ENCODE results near the gene GLT8D2. TPM values are rescaled to one million over a fixed set of nuclear protein-coding genes. Genes with fewer than 3 reads are reported as not detected.

The GLT8D2 gene, protein sequence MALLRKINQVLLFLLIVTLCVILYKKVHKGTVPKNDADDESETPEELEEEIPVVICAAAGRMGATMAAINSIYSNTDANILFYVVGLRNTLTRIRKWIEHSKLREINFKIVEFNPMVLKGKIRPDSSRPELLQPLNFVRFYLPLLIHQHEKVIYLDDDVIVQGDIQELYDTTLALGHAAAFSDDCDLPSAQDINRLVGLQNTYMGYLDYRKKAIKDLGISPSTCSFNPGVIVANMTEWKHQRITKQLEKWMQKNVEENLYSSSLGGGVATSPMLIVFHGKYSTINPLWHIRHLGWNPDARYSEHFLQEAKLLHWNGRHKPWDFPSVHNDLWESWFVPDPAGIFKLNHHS
- total RNA-seq (under 1 TPM in 4 of 7 donors, not detected in 3; 0.20 to 0.79 (median 0.50) TPM), polyA plus RNA-seq (1 to 10 TPM in 2 of 3 donors, under 1 TPM in 1; 0.67 to 1.2 (median 1.1) TPM)
- long read RNA-seq, donor 1: 0 reads
- long read RNA-seq, donor 2: 0 reads

DNA sequence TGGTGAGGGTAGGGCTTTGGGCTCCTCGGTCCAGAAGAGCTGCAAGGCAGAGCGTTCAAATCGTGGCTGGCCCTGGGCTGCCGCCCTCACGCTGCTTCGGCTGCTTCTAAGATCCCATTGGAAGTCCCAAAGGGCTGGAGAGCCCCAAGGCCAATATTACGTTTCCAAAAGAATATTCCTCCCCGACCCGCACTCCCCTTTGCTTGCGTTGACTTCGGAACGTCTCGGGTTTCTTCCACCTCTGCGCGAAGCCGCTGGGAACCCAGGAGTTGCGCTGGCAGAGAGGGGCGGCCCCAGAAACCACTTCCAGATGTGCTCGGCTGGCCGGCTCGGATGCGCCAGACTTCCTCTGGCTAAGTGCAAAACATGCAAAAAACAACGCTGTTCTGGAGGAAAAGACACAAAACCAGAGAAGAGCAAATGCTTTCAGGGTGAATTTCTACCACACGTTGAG is at the start of gene GLT8D2:
TSS of gene GLT8D2 (minus strand) at position 285 of the 454 bp plus-strand sequence. CDS start 30,539 bp downstream, outside the sequence.
- 2 to 6% (median 4%) methylated on average over 20 to 24 of the region's 24 CpGs for WGBS, 5 donors
- intact Hi-C loops (cut with DNase I; ENCODE audit: low total_unique reads): no loop called here
- no peak for DNase-seq
- Histone ChIP-seq H3K4me1 (peaks cover 0 to 12% (median 9%) of the 10 kb centered on the region in 6 donors), H3K4me3 (peak within 1 kb of the TSS in 5 of 8 donors; percentile 7 to 53 (median 15)), H3K9me3 (no peaks in the 10 kb centered on the region), H3K27me3 (replicated peaks in 1 of 7) (peaks cover 0 to 41% (median 26%) of the 10 kb centered on the region in 7 donors), H3K27ac (no peak within 1 kb of the TSS), H3K36me3 (no peaks in the 10 kb centered on the region)
- TF ChIP-seq, protein P1, sequence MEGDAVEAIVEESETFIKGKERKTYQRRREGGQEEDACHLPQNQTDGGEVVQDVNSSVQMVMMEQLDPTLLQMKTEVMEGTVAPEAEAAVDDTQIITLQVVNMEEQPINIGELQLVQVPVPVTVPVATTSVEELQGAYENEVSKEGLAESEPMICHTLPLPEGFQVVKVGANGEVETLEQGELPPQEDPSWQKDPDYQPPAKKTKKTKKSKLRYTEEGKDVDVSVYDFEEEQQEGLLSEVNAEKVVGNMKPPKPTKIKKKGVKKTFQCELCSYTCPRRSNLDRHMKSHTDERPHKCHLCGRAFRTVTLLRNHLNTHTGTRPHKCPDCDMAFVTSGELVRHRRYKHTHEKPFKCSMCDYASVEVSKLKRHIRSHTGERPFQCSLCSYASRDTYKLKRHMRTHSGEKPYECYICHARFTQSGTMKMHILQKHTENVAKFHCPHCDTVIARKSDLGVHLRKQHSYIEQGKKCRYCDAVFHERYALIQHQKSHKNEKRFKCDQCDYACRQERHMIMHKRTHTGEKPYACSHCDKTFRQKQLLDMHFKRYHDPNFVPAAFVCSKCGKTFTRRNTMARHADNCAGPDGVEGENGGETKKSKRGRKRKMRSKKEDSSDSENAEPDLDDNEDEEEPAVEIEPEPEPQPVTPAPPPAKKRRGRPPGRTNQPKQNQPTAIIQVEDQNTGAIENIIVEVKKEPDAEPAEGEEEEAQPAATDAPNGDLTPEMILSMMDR (IDR thresholded peaks at IDR 0.05 in 8 of 11, conservative IDR thresholded peaks at IDR 0.05 in 3 of 11): no peak
- TF ChIP-seq POLR2AphosphoS5 (IDR thresholded peaks at IDR 0.05): no peak
- no peak for TF ChIP-seq POLR2A (IDR thresholded peaks at IDR 0.05)

DNA sequence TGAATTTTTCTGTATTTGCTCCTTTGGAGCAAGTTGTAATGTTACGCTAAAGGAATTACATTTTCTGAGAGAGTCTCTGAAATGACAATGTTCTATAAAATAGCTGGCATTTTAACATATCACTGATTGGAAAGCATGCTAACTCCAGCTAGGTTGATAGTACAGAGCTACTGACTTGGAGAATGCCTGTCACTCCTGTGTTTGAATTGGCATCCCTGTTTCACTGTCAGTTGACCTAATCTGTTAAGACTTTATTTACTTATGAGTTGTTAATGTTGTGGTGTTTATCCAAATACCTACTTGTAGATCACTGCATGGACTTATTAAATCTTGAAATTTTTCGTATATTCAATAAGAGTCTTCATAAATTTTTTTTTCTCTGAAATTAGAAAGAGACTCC is 48.0 kb upstream of the GLT8D2 start:
- DNase-seq: no peak
- Histone ChIP-seq H3K9me3 (no peaks in the 10 kb centered on the region), H3K27me3 (replicated peaks in 1 of 7) (no peaks in the 10 kb centered on the region), H3K4me3 (no peak overlapping the region), H3K4me1 (no peaks in the 10 kb centered on the region), H3K36me3 (peaks cover 0 to 100% (median 74%) of the 10 kb centered on the region in 6 donors), H3K27ac (no peak overlapping the region)
- 96 to 99% (median 98%) methylated on average over 2 of the region's 2 CpGs for WGBS, 5 donors
- intact Hi-C loops (cut with DNase I; ENCODE audit: low total_unique reads): no loop called here
- TF ChIP-seq, protein P1 (IDR thresholded peaks at IDR 0.05 in 8 of 11, conservative IDR thresholded peaks at IDR 0.05 in 3 of 11): no peak
- TF ChIP-seq POLR2A (IDR thresholded peaks at IDR 0.05) (no peak), POLR2AphosphoS5 (IDR thresholded peaks at IDR 0.05) (no peak)

DNA sequence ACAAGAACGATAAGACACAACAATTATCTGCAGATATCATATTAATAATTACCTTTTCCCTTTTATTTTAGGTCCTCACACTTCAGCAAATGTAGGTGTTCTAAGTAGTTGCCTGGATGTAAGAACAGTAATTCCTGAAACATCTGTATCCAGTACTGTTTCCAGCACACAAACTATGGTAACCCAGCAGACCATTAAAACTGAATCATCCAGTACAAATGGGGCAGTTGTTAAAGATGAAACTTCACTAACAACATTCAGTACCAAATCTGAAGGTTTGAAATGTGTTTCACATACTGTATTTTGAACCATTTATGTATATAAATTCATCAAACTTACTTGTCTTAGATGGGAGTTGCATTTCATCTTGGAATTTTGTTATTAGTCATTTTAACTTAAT is 45.3 kb upstream of the GLT8D2 start:
- intact Hi-C loops (cut with DNase I; ENCODE audit: low total_unique reads): no loop called here
- 75 to 87% (median 81%) methylated on average over 1 of the region's 1 CpG for WGBS, 5 donors
- Histone ChIP-seq H3K4me3 (no peak overlapping the region), H3K36me3 (peaks cover 0 to 99% (median 66%) of the 10 kb centered on the region in 6 donors), H3K27ac (no peak overlapping the region), H3K4me1 (no peaks in the 10 kb centered on the region), H3K9me3 (no peaks in the 10 kb centered on the region), H3K27me3 (replicated peaks in 1 of 7) (no peaks in the 10 kb centered on the region)
- no peak for DNase-seq
- TF ChIP-seq POLR2AphosphoS5 (IDR thresholded peaks at IDR 0.05) (no peak), POLR2A (IDR thresholded peaks at IDR 0.05) (no peak)
- TF ChIP-seq, protein P1 (IDR thresholded peaks at IDR 0.05 in 8 of 11, conservative IDR thresholded peaks at IDR 0.05 in 3 of 11): no peak

DNA sequence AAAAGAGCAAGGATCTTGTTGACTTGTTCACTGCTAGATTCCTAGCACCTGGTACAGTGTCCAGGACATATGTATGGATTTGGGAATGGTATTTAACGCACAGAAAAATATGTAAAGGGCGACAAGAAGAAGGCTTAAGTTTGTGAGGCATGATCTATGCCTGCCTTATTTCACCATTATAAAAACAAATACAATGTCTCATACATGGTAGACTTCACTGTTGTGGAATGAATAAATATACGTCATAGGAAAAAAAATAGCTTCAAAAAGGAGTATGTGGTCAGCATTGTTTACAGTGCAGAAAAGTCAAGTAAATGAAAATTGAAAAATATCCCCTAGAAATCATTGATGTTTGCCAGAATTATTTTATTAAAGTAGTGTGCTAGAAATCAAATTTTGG is 44.3 kb upstream of the GLT8D2 start:
- 95 to 97% (median 97%) methylated on average over 3 of the region's 3 CpGs for WGBS, 5 donors
- Histone ChIP-seq H3K4me3 (no peak overlapping the region), H3K27ac (no peak overlapping the region), H3K36me3 (peaks cover 0 to 99% (median 64%) of the 10 kb centered on the region in 6 donors), H3K4me1 (no peaks in the 10 kb centered on the region), H3K9me3 (no peaks in the 10 kb centered on the region), H3K27me3 (replicated peaks in 1 of 7) (no peaks in the 10 kb centered on the region)
- no peak for TF ChIP-seq POLR2A (IDR thresholded peaks at IDR 0.05)
- no peak for TF ChIP-seq POLR2AphosphoS5 (IDR thresholded peaks at IDR 0.05)
- TF ChIP-seq, protein P1 (IDR thresholded peaks at IDR 0.05 in 8 of 11, conservative IDR thresholded peaks at IDR 0.05 in 3 of 11): no peak
- intact Hi-C loops (cut with DNase I; ENCODE audit: low total_unique reads): no loop called here
- no peak for DNase-seq
